ENCODE measurements around the gene NSF.
"Not testable (repeated sequence)": the region's sequence is repeated elsewhere in the genome, so short reads cannot be mapped to it uniquely, and the experiment has no call there.

Gene NSF

GRCh38 chr17:46590157-46591146, at the start of gene NSF:
Gene NSF (plus strand): TSS chr17:46590669. CDS start chr17:46590776, 107 bp downstream.
- not testable (repeated sequence) for H3K9me3 Mint-ChIP-seq, H3K27ac Mint-ChIP-seq, H3K27me3 Mint-ChIP-seq, H3K36me3 Mint-ChIP-seq, H3K4me3 Mint-ChIP-seq, H3K4me1 Mint-ChIP-seq
- peak; percentile 90 for ATAC-seq

GRCh38 chr17:46548607-46549006, 41.9 kb upstream of the NSF start:
- not testable (repeated sequence) for H3K27me3 Mint-ChIP-seq, H3K4me3 Mint-ChIP-seq, H3K36me3 Mint-ChIP-seq, H3K27ac Mint-ChIP-seq, H3K9me3 Mint-ChIP-seq, H3K4me1 Mint-ChIP-seq, ATAC-seq

- not testable (repeated sequence) for ATAC-seq
Observed at GRCh38 chr17:46559155-46559554, 31.3 kb upstream of the NSF start.

GRCh38 chr17:46560048-46560447, 30.4 kb upstream of the NSF start:
- H3K4me3 Mint-ChIP-seq, H3K9me3 Mint-ChIP-seq, H3K27ac Mint-ChIP-seq, ATAC-seq, H3K27me3 Mint-ChIP-seq, H3K4me1 Mint-ChIP-seq, H3K36me3 Mint-ChIP-seq: not testable (repeated sequence)

More at GRCh38 chr17:46559155-46559554, 31.3 kb upstream of the NSF start:
- H3K27me3 Mint-ChIP-seq, H3K36me3 Mint-ChIP-seq, H3K4me3 Mint-ChIP-seq, H3K27ac Mint-ChIP-seq, H3K4me1 Mint-ChIP-seq, H3K9me3 Mint-ChIP-seq: not testable (repeated sequence)

GRCh38 chr17:46566284-46566683, 24.2 kb upstream of the NSF start:
- not testable (repeated sequence) for H3K4me1 Mint-ChIP-seq, H3K27me3 Mint-ChIP-seq, H3K9me3 Mint-ChIP-seq, H3K4me3 Mint-ChIP-seq, H3K36me3 Mint-ChIP-seq, H3K27ac Mint-ChIP-seq
- peak; percentile 86 for ATAC-seq

GRCh38 chr17:46566980-46567379, 23.5 kb upstream of the NSF start:
- not testable (repeated sequence) for H3K36me3 Mint-ChIP-seq, H3K27ac Mint-ChIP-seq, ATAC-seq, H3K4me3 Mint-ChIP-seq, H3K4me1 Mint-ChIP-seq, H3K9me3 Mint-ChIP-seq, H3K27me3 Mint-ChIP-seq

GRCh38 chr17:46571796-46572195, 18.7 kb upstream of the NSF start:
- not testable (repeated sequence) for H3K9me3 Mint-ChIP-seq, H3K27ac Mint-ChIP-seq, H3K4me3 Mint-ChIP-seq, ATAC-seq, H3K27me3 Mint-ChIP-seq, H3K36me3 Mint-ChIP-seq, H3K4me1 Mint-ChIP-seq

- H3K36me3 Mint-ChIP-seq, H3K27me3 Mint-ChIP-seq, H3K9me3 Mint-ChIP-seq, H3K27ac Mint-ChIP-seq, H3K4me1 Mint-ChIP-seq: not testable (repeated sequence)
- H3K4me3 Mint-ChIP-seq, result peak within 1 kb of the TSS; percentile 54
- ATAC-seq, result peak; percentile 96
Observed at GRCh38 chr17:46579083-46580075, 11.1 kb upstream of the NSF start, which contains the start of gene ARL17A. Gene ARL17A (minus strand): TSS chr17:46579691. CDS start chr17:46576322, 3,369 bp downstream.

GRCh38 chr17:46580082-46580481, 10.4 kb upstream of the NSF start:
- peak overlapping the region; percentile 54 for H3K4me3 Mint-ChIP-seq
- not testable (repeated sequence) for H3K9me3 Mint-ChIP-seq, H3K27me3 Mint-ChIP-seq, H3K4me1 Mint-ChIP-seq, H3K27ac Mint-ChIP-seq, H3K36me3 Mint-ChIP-seq
- peak; percentile 60 for ATAC-seq

GRCh38 chr17:46585444-46585843, 5.0 kb upstream of the NSF start:
- not testable (repeated sequence) for ATAC-seq, H3K27ac Mint-ChIP-seq, H3K4me3 Mint-ChIP-seq, H3K9me3 Mint-ChIP-seq, H3K4me1 Mint-ChIP-seq, H3K27me3 Mint-ChIP-seq, H3K36me3 Mint-ChIP-seq

- peak; percentile 90 for ATAC-seq
- H3K4me1 Mint-ChIP-seq, H3K9me3 Mint-ChIP-seq, H3K36me3 Mint-ChIP-seq, H3K4me3 Mint-ChIP-seq, H3K27me3 Mint-ChIP-seq, H3K27ac Mint-ChIP-seq: not testable (repeated sequence)
Observed at GRCh38 chr17:46591332-46591731, 863 bp downstream of the NSF start.

GRCh38 chr17:46598344-46598931, 8.0 kb downstream of the NSF start:
- H3K27ac Mint-ChIP-seq, result not testable (repeated sequence)

GRCh38 chr17:46600767-46601166, 10.3 kb downstream of the NSF start:
- not testable (repeated sequence) for ATAC-seq, H3K36me3 Mint-ChIP-seq, H3K4me3 Mint-ChIP-seq, H3K4me1 Mint-ChIP-seq, H3K27ac Mint-ChIP-seq, H3K9me3 Mint-ChIP-seq, H3K27me3 Mint-ChIP-seq

More at GRCh38 chr17:46598344-46598931, 8.0 kb downstream of the NSF start:
- H3K9me3 Mint-ChIP-seq, H3K4me3 Mint-ChIP-seq, H3K4me1 Mint-ChIP-seq, H3K27me3 Mint-ChIP-seq, H3K36me3 Mint-ChIP-seq: not testable (repeated sequence)
- ATAC-seq, result peak; percentile 66

- not testable (repeated sequence) for H3K9me3 Mint-ChIP-seq, H3K4me3 Mint-ChIP-seq, H3K27me3 Mint-ChIP-seq, H3K27ac Mint-ChIP-seq, H3K4me1 Mint-ChIP-seq, H3K36me3 Mint-ChIP-seq
- peak; percentile 94 for ATAC-seq
Observed at GRCh38 chr17:46603125-46603524, 12.7 kb downstream of the NSF start.

- ATAC-seq, result not testable (repeated sequence)
Observed at GRCh38 chr17:46611304-46611703, 20.8 kb downstream of the NSF start.

More at GRCh38 chr17:46611304-46611703, 20.8 kb downstream of the NSF start:
- not testable (repeated sequence) for H3K9me3 Mint-ChIP-seq, H3K4me1 Mint-ChIP-seq, H3K4me3 Mint-ChIP-seq, H3K27me3 Mint-ChIP-seq, H3K27ac Mint-ChIP-seq, H3K36me3 Mint-ChIP-seq

All from stimulated activated memory B cell treated with anti-CD40 and anti-IgM and Interleukin-4, amounts not matched to agents 10 μg/mL and 1 μg/mL and 100 μg/mL, for 72 hours (primary cell).